Measurements from ENCODE around the gene MTRF1L. TPM values are rescaled to one million over a fixed set of nuclear protein-coding genes. Genes with fewer than 3 reads are reported as not detected.
"Not testable (repeated sequence)": the region's sequence is repeated elsewhere in the genome, so short reads cannot be mapped to it uniquely, and the experiment has no call there.

The MTRF1L gene
- total and polyA plus RNA-seq, 2 donors (not counting 1 experiment from before 2014, with no cell fraction given), result 9.8 to 24.0 TPM

DNA sequence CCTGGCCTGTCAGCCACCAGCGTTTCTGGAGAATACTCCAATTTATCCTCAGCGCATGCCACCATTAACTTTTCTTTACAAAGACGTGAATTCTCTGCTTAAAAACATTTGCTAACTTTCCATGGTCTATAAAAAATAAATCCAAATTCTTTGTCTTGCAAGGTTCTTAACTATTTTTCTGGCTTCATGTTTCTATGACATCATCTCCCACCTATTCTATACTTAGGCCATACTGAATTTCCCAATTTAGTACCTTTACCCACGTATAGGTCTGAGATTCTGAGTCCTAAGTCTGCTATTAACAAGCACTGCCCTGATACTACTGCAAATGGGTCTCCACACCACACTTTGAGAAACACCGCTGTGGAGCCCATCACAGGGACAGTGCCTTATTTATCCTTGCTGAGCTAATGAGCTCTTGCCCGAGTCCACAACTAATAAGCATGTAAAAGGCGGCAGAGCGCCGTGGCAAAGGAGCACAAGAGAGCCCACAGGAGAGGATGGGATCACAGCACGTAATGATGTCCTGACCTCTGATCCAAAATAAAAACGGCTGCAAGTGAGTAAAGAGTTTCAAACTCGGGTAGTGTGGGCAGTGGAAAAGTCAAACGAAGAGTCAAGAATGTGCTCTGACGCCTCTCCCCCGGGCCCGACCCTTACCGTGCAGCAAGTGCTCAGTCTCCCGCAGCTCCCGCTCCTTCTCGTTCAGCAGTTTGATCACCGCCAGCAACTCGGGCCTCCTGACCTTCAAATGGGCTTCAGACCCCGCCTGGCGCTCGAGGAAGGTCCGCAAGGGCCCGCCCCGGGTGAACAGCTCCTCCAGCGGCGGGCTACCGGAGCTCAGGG is 519 bp downstream of the MTRF1L start:
- peak overlapping the region; percentile 69 for H3K9ac ChIP-seq (ENCODE audit: low read length)
- H3K79me2 ChIP-seq (ENCODE audit: control insufficient read depth, insufficient read depth, low read length), result peaks cover 47% of the 10 kb centered on the region
- Mint-ChIP-seq H3K27ac (peak overlapping the region; percentile 86), H3K27me3 (no peaks in the 10 kb centered on the region), H3K9me3 (ENCODE audit: insufficient read depth) (no peaks in the 10 kb centered on the region), H3K4me1 (peaks cover 47% of the 10 kb centered on the region), H3K4me3 (peak overlapping the region; percentile 100)
- H3K36me3 ChIP-seq (replicated peaks in 1 of 2; ENCODE audit: control extremely low read depth in 1 of 2, control insufficient read depth in 1 of 2, extremely low read depth in 1 of 2, insufficient read depth in 2 of 2, low read length in 1 of 2), result peaks cover 3 to 10% of the 10 kb centered on the region in 2 experiments
- no peaks in the 10 kb centered on the region for H3K9me3 ChIP-seq (ENCODE audit: control extremely low read depth in 1 of 3, control insufficient read depth in 2 of 3, insufficient read depth in 1 of 3, low read length in 2 of 3)
- H4K20me1 ChIP-seq (ENCODE audit: control insufficient read depth, insufficient read depth, low read length, poor library complexity, severe bottlenecking), result peaks cover 12% of the 10 kb centered on the region
- H3K27me3 ChIP-seq (replicated peaks in 1 of 4; ENCODE audit: control extremely low read depth in 1 of 4, control insufficient read depth in 3 of 4, insufficient read depth in 4 of 4, low read length in 3 of 4), result no peaks in the 10 kb centered on the region
- H3K4me3 ChIP-seq (ENCODE audit: control extremely low read depth in 1 of 5, extremely low read depth in 1 of 5, insufficient read depth in 1 of 5, low read depth in 2 of 5, low read length in 4 of 5), result peak overlapping the region; percentile 71 to 94 (median 82)
- DNase-seq, result peak; percentile 46
- H3K4me1 ChIP-seq (ENCODE audit: control insufficient read depth in 2 of 2, insufficient read depth in 2 of 2, low read length in 2 of 2), result peaks cover 20 to 25% of the 10 kb centered on the region in 2 donors
- ChIA-PET CTCF (interaction anchor here (1.4 kb wide), 1 partner anchor 19 kb away, joined by 5 read pairs; the partner anchor contains the start of gene FBXO5), POLR2A (no interaction called here)
- no peak for ATAC-seq (ENCODE audit: low read depth)
- intact Hi-C loops (cut with micrococcal nuclease), result loop anchor here (2.0 kb wide), 2 partner anchors 19 to 1611 kb away; partner anchors contain the start of genes FBXO5 and ZBTB2
- TF ChIP-seq CTCF (IDR thresholded peaks at IDR 0.05), result no peak
- no peak for TF ChIP-seq EZH2 (IDR thresholded peaks at IDR 0.05; ENCODE audit: borderline replicate concordance, insufficient read depth, low read depth, low read length, poor library complexity, severe bottlenecking)
- WGBS (ENCODE audit: insufficient coverage), result 6% methylated on average over 27 of the region's 31 CpGs
- H2AFZ ChIP-seq (ENCODE audit: insufficient read depth, low read depth, low read length, poor library complexity, severe bottlenecking), result peak overlapping the region; percentile 81
- H3K27ac ChIP-seq (ENCODE audit: low read length in 2 of 2), result peak overlapping the region; percentile 72 to 89
- peak overlapping the region; percentile 70 for H3K4me2 ChIP-seq (replicated peaks; ENCODE audit: low read depth, low read length, poor library complexity, severe bottlenecking)

GRCh38 chr6:153000790-153001189 is 1.7 kb downstream of the MTRF1L start:
- peaks cover 57% of the 10 kb centered on the region for H3K79me2 ChIP-seq (ENCODE audit: control insufficient read depth, insufficient read depth, low read length)
- intact Hi-C loops (cut with micrococcal nuclease); POLR2A ChIA-PET; H3K27me3 Mint-ChIP-seq; H3K27ac Mint-ChIP-seq; H3K4me3 ChIP-seq (ENCODE audit: control extremely low read depth in 1 of 5, extremely low read depth in 1 of 5, insufficient read depth in 1 of 5, low read depth in 2 of 5, low read length in 4 of 5); H3K9me3 ChIP-seq (ENCODE audit: control extremely low read depth in 1 of 3, control insufficient read depth in 2 of 3, insufficient read depth in 1 of 3, low read length in 2 of 3); H2AFZ ChIP-seq (ENCODE audit: insufficient read depth, low read depth, low read length, poor library complexity, severe bottlenecking); ATAC-seq (ENCODE audit: low read depth); H3K27me3 ChIP-seq (replicated peaks in 1 of 4; ENCODE audit: control extremely low read depth in 1 of 4, control insufficient read depth in 3 of 4, insufficient read depth in 4 of 4, low read length in 3 of 4); H3K9ac ChIP-seq (ENCODE audit: low read length); DNase-seq; H3K9me3 Mint-ChIP-seq (ENCODE audit: insufficient read depth): not testable (repeated sequence)
- 91% methylated on average over 5 of the region's 9 CpGs for WGBS (ENCODE audit: insufficient coverage)
- H3K36me3 ChIP-seq (replicated peaks in 1 of 2; ENCODE audit: control extremely low read depth in 1 of 2, control insufficient read depth in 1 of 2, extremely low read depth in 1 of 2, insufficient read depth in 2 of 2, low read length in 1 of 2), result peaks cover 3 to 22% of the 10 kb centered on the region in 2 experiments
- CTCF ChIA-PET, result interaction anchor here (0.6 to 1.8 kb wide), 4 partner anchors 15 to 1160 kb away, joined by 4 to 5 read pairs (median 4); partner anchors contain the start of gene FBXO5
- peaks cover 20 to 25% of the 10 kb centered on the region in 2 donors for H3K4me1 ChIP-seq (ENCODE audit: control insufficient read depth in 2 of 2, insufficient read depth in 2 of 2, low read length in 2 of 2)
- peak overlapping the region in 1 of 2 donors; percentile 89 for H3K27ac ChIP-seq (ENCODE audit: low read length in 2 of 2)
- Mint-ChIP-seq H3K4me3 (peak overlapping the region; percentile 100), H3K4me1 (peaks cover 51% of the 10 kb centered on the region)
- peak overlapping the region; percentile 70 for H3K4me2 ChIP-seq (replicated peaks; ENCODE audit: low read depth, low read length, poor library complexity, severe bottlenecking)
- peaks cover 12% of the 10 kb centered on the region for H4K20me1 ChIP-seq (ENCODE audit: control insufficient read depth, insufficient read depth, low read length, poor library complexity, severe bottlenecking)

Measured in B cell (primary cell).